ENCODE measurements around the gene SPDEF. TPM values are rescaled to one million over a fixed set of nuclear protein-coding genes. Genes with fewer than 3 reads are reported as not detected.

Gene SPDEF
- total and polyA plus RNA-seq, 2 donors (not counting 1 experiment from before 2014, with no cell fraction given), result under 0.01 to 0.03 TPM

DNA sequence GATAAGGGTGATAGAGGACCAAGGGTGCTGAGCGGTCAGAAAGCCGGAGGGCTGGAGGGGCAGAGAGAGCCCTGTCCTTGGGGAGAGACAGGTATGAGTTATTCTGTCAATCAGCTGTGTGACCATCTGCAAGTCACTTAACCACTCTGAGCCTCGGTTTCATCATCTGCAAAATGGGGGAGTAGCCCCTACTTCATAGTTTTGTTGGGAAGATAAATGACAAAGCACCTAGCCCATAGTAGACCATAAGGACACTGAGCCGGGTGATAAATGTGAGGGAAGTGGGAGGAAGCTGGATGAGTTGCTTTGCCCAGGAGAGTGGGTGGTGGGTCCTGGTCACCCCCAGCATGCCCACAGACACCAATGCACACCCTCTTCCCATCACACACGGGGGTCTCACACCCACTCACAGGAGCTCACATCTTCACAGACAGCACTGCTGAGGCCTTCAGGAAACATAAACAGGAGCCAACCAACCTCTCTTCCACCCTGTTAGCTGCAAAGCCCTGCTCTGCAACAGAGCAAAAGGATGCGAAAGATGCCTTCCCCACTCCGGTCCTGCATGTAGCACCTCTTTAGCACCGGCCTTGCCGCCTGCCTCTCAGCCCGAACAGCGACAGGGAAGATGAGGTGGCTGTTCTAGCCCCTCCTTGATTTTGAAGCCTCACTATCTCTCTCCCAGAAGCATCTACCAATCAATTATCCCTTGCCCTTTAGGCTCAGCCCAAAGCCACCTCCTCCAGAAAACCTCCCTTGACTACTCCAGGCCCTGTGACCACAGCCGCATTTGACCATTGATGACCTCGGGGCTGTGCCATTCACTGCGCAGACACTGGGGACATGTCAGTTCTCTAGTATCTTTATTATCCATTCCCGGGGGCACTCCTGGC, 18.9 kb downstream of the SPDEF start:
- no peak overlapping the region for H3K9ac ChIP-seq (ENCODE audit: insufficient read depth, low read length)
- H3K27ac ChIP-seq (ENCODE audit: insufficient read depth, low read length), result no peak overlapping the region
- no peaks in the 10 kb centered on the region for H3K27me3 ChIP-seq (ENCODE audit: control insufficient read depth, insufficient read depth, low read length)
- no peaks in the 10 kb centered on the region for H4K20me1 ChIP-seq (ENCODE audit: control insufficient read depth, extremely low read depth, insufficient read depth, low read length)
- DNase-seq (ENCODE audit: low read depth in 2 of 2), result no peak
- no peaks in the 10 kb centered on the region for H3K4me1 ChIP-seq (ENCODE audit: control insufficient read depth, extremely low read depth, insufficient read depth, low read length)
- no peaks in the 10 kb centered on the region for H3K9me3 ChIP-seq (ENCODE audit: control insufficient read depth, insufficient read depth, low read depth, low read length)
- H3K79me2 ChIP-seq (ENCODE audit: control insufficient read depth, insufficient read depth, low read length), result no peaks in the 10 kb centered on the region
- no peak overlapping the region for H2AFZ ChIP-seq (ENCODE audit: low read length)
- TF ChIP-seq CTCF (conservative IDR thresholded peaks at IDR 0.05 in 1 of 2, IDR thresholded peaks at IDR 0.05 in 1 of 2; ENCODE audit: low read depth in 1 of 2, low read length in 2 of 2) (no peak), EZH2 (IDR thresholded peaks at IDR 0.05; ENCODE audit: low read length, missing control alignments) (no peak)
- no peak overlapping the region for H3K4me3 ChIP-seq (replicated peaks in 1 of 4; ENCODE audit: control extremely low read depth in 1 of 4, insufficient read depth in 1 of 4, low read depth in 3 of 4, low read length in 4 of 4)
- no peaks in the 10 kb centered on the region for H3K36me3 ChIP-seq (ENCODE audit: control insufficient read depth, insufficient read depth, low read length)
- no peak overlapping the region for H3K4me2 ChIP-seq (ENCODE audit: extremely low read depth, insufficient read depth, low read length)

DNA sequence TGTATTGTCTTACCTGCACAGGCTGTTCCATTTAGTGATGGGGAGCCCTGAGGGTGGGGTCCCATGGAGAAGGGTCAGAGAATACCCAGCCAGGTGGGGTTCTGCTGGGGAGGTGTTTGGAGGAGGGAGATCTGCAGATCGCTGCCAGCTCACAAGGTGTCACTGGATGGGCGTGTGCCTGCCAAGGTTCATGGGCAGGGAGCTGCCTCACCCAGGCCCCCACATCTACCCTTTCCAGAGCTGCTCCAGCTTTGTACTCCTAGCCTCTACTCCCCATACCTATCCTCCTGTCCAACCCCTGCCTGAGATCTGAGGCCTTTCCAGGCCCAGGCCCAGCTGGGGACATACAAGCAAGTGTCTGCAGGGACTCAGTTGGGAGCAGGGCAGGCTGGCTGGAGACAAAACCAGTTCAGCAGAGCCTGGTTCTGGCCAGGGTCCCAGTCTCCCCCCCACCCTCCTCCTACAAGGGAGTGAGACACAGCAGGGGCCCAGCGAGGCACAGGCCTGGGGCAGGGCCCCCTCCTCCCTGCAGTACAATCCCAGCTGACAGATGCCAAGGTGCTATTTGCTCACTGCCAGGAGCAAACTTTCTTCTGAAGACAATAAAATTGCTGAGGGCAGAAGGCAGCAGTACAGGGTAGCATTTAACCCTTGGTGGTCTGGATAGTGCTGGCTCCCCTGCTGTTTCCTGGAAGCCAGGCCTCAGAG, 19.7 kb downstream of the SPDEF start:
- H2AFZ ChIP-seq (ENCODE audit: low read length), result no peak overlapping the region
- H3K4me3 ChIP-seq (replicated peaks in 1 of 4; ENCODE audit: control extremely low read depth in 1 of 4, insufficient read depth in 1 of 4, low read depth in 3 of 4, low read length in 4 of 4), result no peak overlapping the region
- DNase-seq (ENCODE audit: low read depth in 2 of 2), result no peak
- no peak overlapping the region for H3K27ac ChIP-seq (ENCODE audit: insufficient read depth, low read length)
- no peak overlapping the region for H3K4me2 ChIP-seq (ENCODE audit: extremely low read depth, insufficient read depth, low read length)
- H3K9me3 ChIP-seq (ENCODE audit: control insufficient read depth, insufficient read depth, low read depth, low read length), result no peaks in the 10 kb centered on the region
- H3K79me2 ChIP-seq (ENCODE audit: control insufficient read depth, insufficient read depth, low read length), result no peaks in the 10 kb centered on the region
- H3K36me3 ChIP-seq (ENCODE audit: control insufficient read depth, insufficient read depth, low read length), result no peaks in the 10 kb centered on the region
- no peaks in the 10 kb centered on the region for H4K20me1 ChIP-seq (ENCODE audit: control insufficient read depth, extremely low read depth, insufficient read depth, low read length)
- H3K27me3 ChIP-seq (ENCODE audit: control insufficient read depth, insufficient read depth, low read length), result no peaks in the 10 kb centered on the region
- no peak for TF ChIP-seq EZH2 (IDR thresholded peaks at IDR 0.05; ENCODE audit: low read length, missing control alignments)
- TF ChIP-seq CTCF (conservative IDR thresholded peaks at IDR 0.05 in 1 of 2, IDR thresholded peaks at IDR 0.05 in 1 of 2; ENCODE audit: low read depth in 1 of 2, low read length in 2 of 2), result no peak
- H3K4me1 ChIP-seq (ENCODE audit: control insufficient read depth, extremely low read depth, insufficient read depth, low read length), result no peaks in the 10 kb centered on the region
- no peak overlapping the region for H3K9ac ChIP-seq (ENCODE audit: insufficient read depth, low read length)

- no peak for DNase-seq (ENCODE audit: low read depth in 2 of 2)
- Histone ChIP-seq H3K36me3 (ENCODE audit: control insufficient read depth, insufficient read depth, low read length) (no peaks in the 10 kb centered on the region), H3K79me2 (ENCODE audit: control insufficient read depth, insufficient read depth, low read length) (no peaks in the 10 kb centered on the region)
These were observed 20.5 kb downstream of the SPDEF start for GRCh38 chr6:34535646-34536045.

More at GRCh38 chr6:34535646-34536045, 20.5 kb downstream of the SPDEF start:
- Histone ChIP-seq H3K27ac (ENCODE audit: insufficient read depth, low read length) (no peak overlapping the region), H3K4me2 (ENCODE audit: extremely low read depth, insufficient read depth, low read length) (no peak overlapping the region), H3K4me1 (ENCODE audit: control insufficient read depth, extremely low read depth, insufficient read depth, low read length) (no peaks in the 10 kb centered on the region), H4K20me1 (ENCODE audit: control insufficient read depth, extremely low read depth, insufficient read depth, low read length) (no peaks in the 10 kb centered on the region), H3K27me3 (ENCODE audit: control insufficient read depth, insufficient read depth, low read length) (no peaks in the 10 kb centered on the region), H2AFZ (ENCODE audit: low read length) (no peak overlapping the region), H3K9ac (ENCODE audit: insufficient read depth, low read length) (no peak overlapping the region), H3K4me3 (replicated peaks in 1 of 4; ENCODE audit: control extremely low read depth in 1 of 4, insufficient read depth in 1 of 4, low read depth in 3 of 4, low read length in 4 of 4) (no peak overlapping the region), H3K9me3 (ENCODE audit: control insufficient read depth, insufficient read depth, low read depth, low read length) (no peaks in the 10 kb centered on the region)
- TF ChIP-seq CTCF (conservative IDR thresholded peaks at IDR 0.05 in 1 of 2, IDR thresholded peaks at IDR 0.05 in 1 of 2; ENCODE audit: low read depth in 1 of 2, low read length in 2 of 2), result no peak
- TF ChIP-seq EZH2 (IDR thresholded peaks at IDR 0.05; ENCODE audit: low read length, missing control alignments), result no peak

All from fibroblast of lung (primary cell).